Lower leg skin (tissue), 4 donors: ENCODE results near the gene SUMF2. TPM values are rescaled to one million over a fixed set of nuclear protein-coding genes. Genes with fewer than 3 reads are reported as not detected.
A peak's percentile ranks its signal among the peaks of the same experiment; 100 is the strongest.
"Not testable (repeated sequence)": the region's sequence is repeated elsewhere in the genome, so short reads cannot be mapped to it uniquely, and the experiment has no call there.

Source experiments
- DNase-seq, 2 donors: peaks; one replicate each; pipeline ENCODE4 v3.0.0-alpha.2; 2019; ENCODE audit warnings: low spot score in 2 of 2
- H3K4me3 ChIP-seq: fragments of 200-600 bp; sonication (generic); 2 replicates; pipeline ENCODE4 v1.5.1; 2017; ENCODE audit warnings: mild to moderate bottlenecking, low read depth; ENCODE audit not compliant: poor library complexity, severe bottlenecking
- CTCF ChIP-seq, 3 donors: fragments of 450-650 bp; IDR thresholded peaks; one replicate each; pipeline ENCODE4 v1.5.1; 2016; ENCODE audit warnings: antibody characterized with exemption in 3 of 3, mild to moderate bottlenecking in 3 of 3, moderate library complexity in 2 of 3
- POLR2A ChIP-seq, 2 donors: fragments of 450-650 bp; IDR thresholded peaks; one replicate each; pipeline ENCODE4 v1.6.1; 2016 to 2017; ENCODE audit warnings: antibody characterized with exemption in 2 of 2, mild to moderate bottlenecking in 1 of 2, moderate library complexity in 1 of 2
- WGBS, 2 donors: methylation state at CpG; one replicate each; pipeline ENCODE4 v1.1.5; 2018; 5-methylcytosine and 5-hydroxymethylcytosine counted together
- intact Hi-C: fragments of 100-400 bp; cut with DNase I; formaldehyde crosslinking; loops from one replicate; pipeline ENCODE4 v1.15.0; 2023; ENCODE audit warnings: low total_unique reads
- total RNA-seq, 4 donors: library from RNA; depleted of rRNA; stranded (reverse); fragments of >200 nt; gene quantifications; one replicate each; pipeline ENCODE4 v1.1.0, GENCODE V29; 2016

SUMF2 gene
- total RNA-seq, 4 donors from 2014 or later: 74.5 to 117 (median 107) TPM

DNA sequence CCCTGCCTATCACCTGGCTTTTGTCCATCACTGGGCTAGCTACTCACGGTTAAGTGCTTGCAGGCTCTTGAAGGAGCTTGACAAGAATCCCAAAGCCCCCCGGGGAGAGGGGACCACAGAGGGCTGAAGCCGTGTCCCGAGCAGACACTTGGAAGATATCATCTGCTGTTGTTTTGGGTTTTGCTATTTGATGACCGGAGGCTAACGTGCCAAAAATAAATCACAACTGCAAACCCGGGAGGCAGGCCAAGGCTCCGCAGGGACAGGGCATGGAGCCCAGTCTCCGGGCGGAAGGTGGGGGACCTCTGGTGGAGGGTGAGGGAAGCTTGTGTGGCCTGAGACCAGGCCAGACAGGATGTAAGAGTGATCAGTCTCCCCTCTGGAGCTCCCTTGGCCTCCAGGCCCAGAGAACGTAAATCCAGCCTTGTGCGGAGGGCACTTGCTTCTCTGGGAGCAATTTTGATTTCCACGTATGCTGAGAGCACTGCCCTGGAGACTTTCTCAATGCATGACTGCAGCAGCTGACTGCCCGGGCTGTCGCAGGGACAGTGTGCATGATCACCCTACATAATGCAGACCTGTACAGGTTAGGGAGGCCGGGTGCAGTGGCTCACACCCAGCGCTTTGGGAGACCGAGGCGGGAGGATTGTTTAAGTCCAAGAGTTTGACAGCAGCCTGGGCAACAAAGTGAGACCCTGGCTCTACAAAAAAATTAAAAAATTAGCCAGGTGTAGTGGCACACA is 28.9 kb downstream of the SUMF2 start, which contains the start of gene PHKG1:
PHKG1 (minus strand) TSS at position 164 of the 743 bp plus-strand sequence. CDS start 4,011 bp downstream, outside the sequence.
- TF ChIP-seq POLR2A (IDR thresholded peaks at IDR 0.05) (no peak), CTCF (IDR thresholded peaks at IDR 0.05) (no peak)
- peak; percentile 48 to 94 for DNase-seq
- no peak within 1 kb of the TSS for H3K4me3 ChIP-seq
- 23 to 32% methylated on average over 16 to 19 of the region's 19 CpGs for WGBS, 2 donors
- intact Hi-C loops: no loop called here

GRCh38 chr7:56097700-56098099 is 33.6 kb downstream of the SUMF2 start:
- TF ChIP-seq CTCF (IDR thresholded peaks at IDR 0.05) (no peak), POLR2A (IDR thresholded peaks at IDR 0.05) (no peak)
- WGBS, 2 donors: 36 to 40% methylated on average over 5 of the region's 5 CpGs
- intact Hi-C loops: no loop called here
- no peak overlapping the region for H3K4me3 ChIP-seq
- peak; percentile 69 to 90 for DNase-seq

GRCh38 chr7:56098187-56099008 is 34.3 kb downstream of the SUMF2 start:
- H3K4me3 ChIP-seq, intact Hi-C loops, DNase-seq: not testable (repeated sequence)
- WGBS, 2 donors: 91 to 92% methylated on average over 8 of the region's 8 CpGs

GRCh38 chr7:56099653-56100052 is 35.6 kb downstream of the SUMF2 start:
- intact Hi-C loops: no loop called here
- WGBS, 2 donors: 90 to 94% methylated on average over 3 of the region's 3 CpGs
- TF ChIP-seq CTCF (IDR thresholded peaks at IDR 0.05): no peak
- TF ChIP-seq POLR2A (IDR thresholded peaks at IDR 0.05): no peak
- no peak for DNase-seq
- no peak overlapping the region for H3K4me3 ChIP-seq

DNA sequence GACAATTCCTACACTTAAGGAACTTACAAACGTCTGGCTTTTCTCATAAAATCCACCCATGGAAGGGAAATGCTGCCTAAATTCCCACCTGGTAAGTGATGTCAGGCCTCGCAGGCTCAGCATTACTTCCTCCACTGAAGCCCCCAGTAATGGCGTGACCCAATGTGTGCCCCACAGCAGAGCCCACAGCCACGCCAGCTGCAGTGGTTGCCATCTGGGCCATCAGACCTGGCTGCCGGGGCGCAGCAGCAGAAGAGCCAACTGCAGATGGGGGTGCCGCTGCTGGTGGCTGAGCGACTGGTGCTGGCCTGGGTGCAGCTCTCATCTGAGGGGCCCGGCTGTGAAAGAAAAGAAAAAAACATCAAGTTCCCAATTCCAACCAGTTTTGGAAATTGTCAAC is 40.1 kb downstream of the SUMF2 start:
- H3K4me3 ChIP-seq, intact Hi-C loops, DNase-seq: not testable (repeated sequence)
- WGBS, 2 donors: 85 to 86% methylated on average over 9 of the region's 9 CpGs

DNA sequence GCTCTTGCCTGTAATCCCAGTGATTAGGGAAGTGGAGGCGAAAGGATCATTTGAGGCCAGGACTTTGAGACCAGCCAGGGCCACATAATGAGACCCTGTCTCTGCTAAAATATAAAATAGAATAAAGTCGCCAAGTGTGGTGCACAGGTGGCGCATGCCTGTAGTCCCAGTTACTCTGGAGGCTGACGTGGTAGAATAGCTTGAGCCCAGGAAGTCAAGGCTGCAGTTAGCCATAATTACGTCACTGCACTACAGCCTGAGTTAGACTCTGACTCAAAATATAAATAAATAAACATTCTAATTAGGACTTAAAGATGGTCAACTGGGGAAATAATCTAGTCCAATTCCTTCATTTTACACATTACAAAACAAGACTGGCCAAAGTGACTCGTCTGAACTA is 41.4 kb downstream of the SUMF2 start:
- WGBS, 2 donors: 16 to 18% methylated on average over 6 of the region's 6 CpGs
- intact Hi-C loops: no loop called here
- DNase-seq: no peak
- no peak for TF ChIP-seq CTCF (IDR thresholded peaks at IDR 0.05)
- TF ChIP-seq POLR2A (IDR thresholded peaks at IDR 0.05): no peak
- peak overlapping the region; percentile 97 for H3K4me3 ChIP-seq
